Fibroblast of the conjunctiva (primary cell): ENCODE data around the gene RASGRP3.
A peak's percentile ranks its signal among the peaks of the same experiment; 100 is the strongest.

Source experiments
- DNase-seq: peaks from one replicate; pipeline ENCODE4 v3.0.0-alpha.2; 2010; ENCODE audit warnings: low read depth

Gene RASGRP3

GRCh38 chr2:33492399-33493134 is 16.1 kb downstream of the RASGRP3 start:
- DNase-seq: no peak

- no peak for DNase-seq
Observed at GRCh38 chr2:33494155-33494779, 17.8 kb downstream of the RASGRP3 start.

GRCh38 chr2:33494877-33495641 is 18.6 kb downstream of the RASGRP3 start:
- no peak for DNase-seq

GRCh38 chr2:33495683-33496082 is 19.2 kb downstream of the RASGRP3 start:
- no peak for DNase-seq

GRCh38 chr2:33496150-33496549 is 19.7 kb downstream of the RASGRP3 start:
- DNase-seq: no peak

GRCh38 chr2:33496726-33497125 is 20.3 kb downstream of the RASGRP3 start:
- no peak for DNase-seq

GRCh38 chr2:33497221-33497650 is 20.8 kb downstream of the RASGRP3 start:
- no peak for DNase-seq

- DNase-seq: no peak
Observed at GRCh38 chr2:33498291-33498956, 22.0 kb downstream of the RASGRP3 start.

- DNase-seq: no peak
Observed at GRCh38 chr2:33500177-33500576, 23.7 kb downstream of the RASGRP3 start.

- no peak for DNase-seq
Observed at GRCh38 chr2:33502025-33502424, 25.6 kb downstream of the RASGRP3 start.

- no peak for DNase-seq
Observed at GRCh38 chr2:33503002-33503401, 26.6 kb downstream of the RASGRP3 start.

- no peak for DNase-seq
Observed at GRCh38 chr2:33505966-33506365, 29.5 kb downstream of the RASGRP3 start.

- DNase-seq: no peak
Observed at GRCh38 chr2:33509908-33510585, 33.6 kb downstream of the RASGRP3 start.

GRCh38 chr2:33510586-33510968 is 34.1 kb downstream of the RASGRP3 start:
- no peak for DNase-seq

- no peak for DNase-seq
Observed at GRCh38 chr2:33511141-33511540, 34.7 kb downstream of the RASGRP3 start.

GRCh38 chr2:33512112-33512511 is 35.7 kb downstream of the RASGRP3 start:
- DNase-seq: no peak

- DNase-seq: no peak
Observed at GRCh38 chr2:33513480-33513879, 37.0 kb downstream of the RASGRP3 start.

GRCh38 chr2:33516456-33516995 is 40.1 kb downstream of the RASGRP3 start:
- no peak for DNase-seq

- DNase-seq: no peak
Observed at GRCh38 chr2:33518200-33518599, 41.8 kb downstream of the RASGRP3 start.

GRCh38 chr2:33518929-33519328 is 42.5 kb downstream of the RASGRP3 start:
- DNase-seq: no peak

GRCh38 chr2:33521791-33522281 is 45.4 kb downstream of the RASGRP3 start:
- peak; percentile 83 for DNase-seq
